Measurements from ENCODE around the gene ZPLD1.

Gene ZPLD1

GRCh38 chr3:102434715-102435114, at the start of gene ZPLD1:
ZPLD1 (plus strand) TSS chr3:102435015; CDS start chr3:102438488, 3,473 bp downstream.
- no peak for DNase-seq

- no peak for DNase-seq
Measured at GRCh38 chr3:102390171-102390864, 44.5 kb upstream of the ZPLD1 start.

GRCh38 chr3:102390916-102391315, 43.9 kb upstream of the ZPLD1 start:
- DNase-seq, result no peak

- no peak for DNase-seq
Measured at GRCh38 chr3:102391491-102391890, 43.3 kb upstream of the ZPLD1 start.

GRCh38 chr3:102394517-102394916, 40.3 kb upstream of the ZPLD1 start:
- no peak for DNase-seq

GRCh38 chr3:102398176-102398575, 36.6 kb upstream of the ZPLD1 start:
- no peak for DNase-seq

- DNase-seq, result no peak
Measured at GRCh38 chr3:102398666-102399065, 36.1 kb upstream of the ZPLD1 start.

GRCh38 chr3:102400142-102400541, 34.7 kb upstream of the ZPLD1 start:
- DNase-seq, result no peak

- no peak for DNase-seq
Measured at GRCh38 chr3:102400766-102401165, 34.0 kb upstream of the ZPLD1 start.

- DNase-seq, result no peak
Measured at GRCh38 chr3:102410616-102411015, 24.2 kb upstream of the ZPLD1 start.

GRCh38 chr3:102415553-102415952, 19.3 kb upstream of the ZPLD1 start:
- DNase-seq, result no peak

GRCh38 chr3:102419786-102420185, 15.0 kb upstream of the ZPLD1 start:
- no peak for DNase-seq

- no peak for DNase-seq
Measured at GRCh38 chr3:102441832-102442231, 7.0 kb downstream of the ZPLD1 start.

- no peak for DNase-seq
Measured at GRCh38 chr3:102443021-102443420, 8.2 kb downstream of the ZPLD1 start.

- DNase-seq, result no peak
Measured at GRCh38 chr3:102444101-102444500, 9.3 kb downstream of the ZPLD1 start.

- DNase-seq, result no peak
Measured at GRCh38 chr3:102447272-102447671, 12.5 kb downstream of the ZPLD1 start.

GRCh38 chr3:102449341-102449740, 14.5 kb downstream of the ZPLD1 start:
- DNase-seq, result no peak

GRCh38 chr3:102449930-102450329, 15.1 kb downstream of the ZPLD1 start:
- DNase-seq, result no peak

- no peak for DNase-seq
Measured at GRCh38 chr3:102450976-102451375, 16.2 kb downstream of the ZPLD1 start.

- no peak for DNase-seq
Measured at GRCh38 chr3:102451543-102451942, 16.7 kb downstream of the ZPLD1 start.

- DNase-seq, result no peak
Measured at GRCh38 chr3:102454181-102454580, 19.4 kb downstream of the ZPLD1 start.

- no peak for DNase-seq
Measured at GRCh38 chr3:102457644-102458043, 22.8 kb downstream of the ZPLD1 start.

GRCh38 chr3:102460579-102460978, 25.8 kb downstream of the ZPLD1 start:
- DNase-seq, result no peak

- DNase-seq, result no peak
Measured at GRCh38 chr3:102464261-102464660, 29.4 kb downstream of the ZPLD1 start.

GRCh38 chr3:102466001-102466400, 31.2 kb downstream of the ZPLD1 start:
- DNase-seq, result no peak
